GM18519 (cell line): ENCODE data around the gene MCF2L2.
"Not testable (repeated sequence)": the region's sequence is repeated elsewhere in the genome, so short reads cannot be mapped to it uniquely, and the experiment has no call there.

ENCODE experiments used
- ATAC-seq: cut with Tn5 transposase; IDR thresholded peaks from one replicate; pipeline ENCODE4 v1.9.1; 2021; ENCODE audit warnings: mild to moderate bottlenecking, moderate library complexity; ENCODE audit not compliant: unreplicated experiment, low FRiP score

The MCF2L2 gene

GRCh38 chr3:183428447-183429211 is at the start of gene MCF2L2:
Gene MCF2L2, minus strand, starts transcription at chr3:183428619. Its CDS starts 642 bp downstream, at chr3:183427977.
- ATAC-seq, result no peak

DNA sequence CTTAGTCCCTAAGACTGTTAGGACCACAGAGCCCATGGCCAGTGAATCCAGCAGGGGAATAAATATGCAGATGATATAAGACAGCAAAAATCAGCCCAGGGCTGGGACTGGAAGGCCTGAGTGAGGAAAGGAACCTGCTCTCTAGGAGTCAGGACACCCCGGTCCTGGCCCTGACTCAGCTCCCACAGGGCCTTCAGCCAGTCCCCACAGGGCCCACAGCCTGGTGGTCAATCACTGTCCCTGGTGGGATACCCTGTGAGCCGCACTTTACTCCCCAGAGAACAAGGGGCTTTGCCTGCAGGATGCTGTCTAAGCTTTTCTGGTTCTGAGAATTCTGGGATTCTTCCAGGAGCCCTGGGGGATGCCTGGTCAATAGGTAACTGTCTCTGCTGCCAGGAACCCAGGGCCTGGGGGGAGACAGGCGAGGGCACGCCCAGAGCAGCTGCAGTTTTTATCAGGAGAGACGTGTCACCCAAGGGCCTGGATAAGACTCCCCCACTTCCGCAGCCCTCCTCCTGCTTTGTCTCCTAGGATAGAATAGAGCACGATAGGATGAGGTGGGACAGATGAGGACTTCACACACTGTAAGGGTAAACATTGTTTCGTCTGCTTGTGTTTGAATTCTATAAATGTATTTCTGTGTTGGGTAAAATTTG is 49.5 kb upstream of the MCF2L2 start:
- ATAC-seq, result no peak

GRCh38 chr3:183475764-183476162 is 47.3 kb upstream of the MCF2L2 start:
- not testable (repeated sequence) for ATAC-seq

- ATAC-seq, result no peak
Measured at GRCh38 chr3:183475016-183475763, 46.8 kb upstream of the MCF2L2 start.

GRCh38 chr3:183473969-183474368 is 45.5 kb upstream of the MCF2L2 start:
- no peak for ATAC-seq

DNA sequence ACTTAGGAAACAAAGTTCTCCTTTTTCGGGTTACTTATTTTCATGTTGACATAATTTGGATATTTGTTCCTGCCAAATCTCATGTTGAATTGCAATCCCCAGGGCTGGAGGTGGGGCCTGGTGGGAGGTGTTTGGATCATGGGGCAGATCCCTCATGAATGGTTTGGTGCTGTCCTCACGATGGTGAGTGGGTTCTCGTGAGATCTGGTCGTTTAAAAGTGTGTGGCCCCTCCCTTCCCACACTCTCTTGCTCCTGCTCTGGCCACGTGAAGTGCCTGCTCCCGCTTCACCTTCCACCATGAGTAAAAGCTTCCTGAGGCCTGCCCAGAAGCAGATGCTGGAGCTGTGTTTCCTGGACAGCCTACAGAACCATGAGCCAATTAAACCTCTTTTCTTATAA is 43.7 kb upstream of the MCF2L2 start:
- ATAC-seq, result no peak

DNA sequence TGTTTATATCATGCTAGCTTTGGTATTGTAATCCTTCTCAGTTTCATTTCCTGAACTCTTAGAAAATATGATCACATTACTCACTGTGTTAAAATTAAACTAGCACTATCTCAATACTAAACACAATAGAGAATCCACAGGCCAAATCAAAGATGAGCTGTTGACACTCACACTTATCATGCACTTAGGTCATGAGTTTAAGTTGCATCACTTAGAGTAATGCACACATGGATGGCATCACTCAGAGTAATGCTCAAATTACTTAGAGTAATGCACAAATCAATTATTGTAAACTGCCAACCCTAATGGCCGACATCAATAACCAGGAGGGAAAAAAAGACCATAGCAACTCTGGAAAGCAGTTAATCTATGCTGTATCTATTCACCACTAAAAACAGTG is 40.0 kb upstream of the MCF2L2 start:
- ATAC-seq, result no peak

DNA sequence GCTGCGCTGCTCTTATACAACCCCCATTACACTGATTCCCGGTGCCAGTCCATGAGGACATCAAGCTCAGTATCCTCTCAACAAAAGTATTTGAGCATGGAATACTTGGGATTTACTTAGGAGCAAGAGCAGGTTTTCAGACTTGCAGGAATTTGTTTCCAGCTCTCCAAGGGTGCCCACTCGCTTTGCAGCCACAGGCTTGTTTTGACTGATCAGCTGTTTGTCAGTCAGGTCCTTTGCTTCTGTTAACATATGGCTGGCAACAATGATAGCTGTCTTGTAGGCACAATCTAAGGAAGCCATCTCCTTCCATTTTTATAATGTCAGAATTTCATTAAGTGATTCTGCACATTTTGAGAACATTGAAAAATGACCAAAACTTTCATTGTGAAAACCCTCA is 38.2 kb upstream of the MCF2L2 start:
- no peak for ATAC-seq

GRCh38 chr3:183465710-183466109 is 37.3 kb upstream of the MCF2L2 start:
- not testable (repeated sequence) for ATAC-seq

DNA sequence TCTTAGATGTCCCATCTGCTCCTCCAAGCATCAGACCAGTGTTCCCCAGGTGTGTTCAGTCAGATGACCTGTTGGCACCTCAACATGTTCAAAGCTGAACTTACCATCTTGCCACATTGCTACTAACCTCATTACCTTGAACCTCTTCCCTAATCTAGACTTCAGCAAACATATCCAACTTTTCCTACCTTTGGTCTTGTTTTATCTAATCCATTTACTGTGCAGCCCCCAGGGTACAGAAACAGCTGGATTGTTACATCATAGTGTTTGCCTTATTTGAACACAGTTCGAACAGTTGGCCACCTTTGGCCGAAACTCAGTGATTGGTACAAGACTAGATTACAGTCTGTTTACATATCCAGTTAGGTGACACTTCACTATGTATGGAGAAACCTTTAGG is 36.1 kb upstream of the MCF2L2 start:
- no peak for ATAC-seq

DNA sequence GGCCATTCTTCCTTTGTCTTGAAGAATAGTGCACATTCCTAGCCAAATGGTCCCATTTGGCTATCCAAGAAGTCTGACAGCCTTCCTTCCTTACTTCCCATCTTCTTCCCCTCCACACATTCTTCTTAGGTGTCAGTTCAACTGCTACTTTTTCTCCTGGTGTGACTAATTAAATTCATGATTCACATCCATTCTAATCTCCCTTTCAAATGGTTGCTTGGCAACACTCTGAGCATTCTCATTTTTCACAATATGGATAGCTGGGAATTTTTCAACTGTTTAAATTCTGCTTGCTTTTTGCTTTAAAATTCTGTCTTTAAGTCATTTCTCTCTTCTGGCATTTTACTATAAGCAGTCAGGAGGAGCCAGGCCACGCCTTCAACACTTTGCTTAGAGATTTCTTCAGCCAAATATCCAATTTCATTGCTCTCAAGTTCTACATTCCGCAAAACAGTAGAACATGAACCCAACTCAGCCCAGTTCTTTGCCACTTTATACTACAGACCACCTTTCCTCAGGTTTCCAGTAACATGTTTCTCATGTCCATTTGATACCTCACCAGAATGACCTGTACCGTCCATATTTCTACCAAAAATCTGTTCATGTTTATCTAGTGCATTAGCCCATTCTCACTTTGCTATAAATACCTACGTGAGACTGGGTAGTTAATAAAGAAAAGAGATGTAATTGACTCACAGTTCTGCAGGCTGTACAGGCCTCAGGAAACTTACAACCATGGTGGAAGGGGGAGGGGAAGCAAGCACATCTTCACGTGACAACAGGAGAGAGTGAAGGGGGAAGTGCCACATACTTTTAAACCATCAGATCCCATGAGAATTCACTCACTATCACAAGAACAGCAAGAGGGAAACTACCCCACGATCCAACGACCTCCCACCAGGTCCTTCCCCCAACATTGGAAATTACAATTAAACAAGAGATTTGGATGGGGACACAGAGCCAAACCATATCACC is 31.9 kb upstream of the MCF2L2 start:
- ATAC-seq, result no peak

- no peak for ATAC-seq
Measured at GRCh38 chr3:183455089-183455488, 26.7 kb upstream of the MCF2L2 start.

GRCh38 chr3:183454064-183454463 is 25.6 kb upstream of the MCF2L2 start:
- no peak for ATAC-seq

DNA sequence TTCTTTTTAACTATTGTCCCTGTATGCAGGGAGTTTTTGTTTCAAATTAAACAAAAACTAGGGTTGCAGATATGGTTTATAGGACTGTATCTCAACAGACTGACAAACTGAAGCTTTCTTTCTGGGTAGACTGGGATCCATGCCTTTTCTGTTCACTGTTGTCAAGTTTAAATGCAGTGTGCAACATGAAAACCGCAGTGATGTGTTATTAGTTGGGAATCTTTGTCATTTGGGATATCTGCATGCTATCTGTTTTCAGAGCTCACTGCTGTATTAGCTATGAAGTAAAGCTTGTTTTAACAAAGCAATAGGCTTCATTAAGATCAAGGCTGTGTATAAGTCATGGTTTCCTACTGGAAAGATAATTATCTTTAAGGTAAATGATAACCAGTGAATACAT is 21.4 kb upstream of the MCF2L2 start:
- no peak for ATAC-seq

DNA sequence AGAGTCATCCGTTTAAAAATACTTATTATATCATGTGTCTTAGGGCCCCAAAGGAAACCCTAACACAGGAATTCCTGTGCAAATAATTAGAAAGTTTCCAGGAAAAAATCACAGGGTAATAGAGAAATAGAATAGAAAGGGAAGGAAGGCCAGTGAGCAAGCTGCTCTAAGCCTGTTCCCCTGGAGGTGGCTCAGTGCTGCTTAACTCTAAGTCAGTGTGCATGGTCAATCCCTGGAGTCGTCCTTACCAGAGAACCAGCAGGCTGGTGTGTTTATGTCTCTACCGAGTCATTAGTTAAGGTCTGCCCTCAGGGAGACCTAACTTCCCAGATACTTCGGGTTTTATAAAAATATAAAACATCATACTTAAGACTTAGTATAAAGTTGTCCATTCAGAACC is 21.0 kb upstream of the MCF2L2 start:
- ATAC-seq, result no peak

GRCh38 chr3:183448369-183449128 is 20.1 kb upstream of the MCF2L2 start:
- no peak for ATAC-seq

DNA sequence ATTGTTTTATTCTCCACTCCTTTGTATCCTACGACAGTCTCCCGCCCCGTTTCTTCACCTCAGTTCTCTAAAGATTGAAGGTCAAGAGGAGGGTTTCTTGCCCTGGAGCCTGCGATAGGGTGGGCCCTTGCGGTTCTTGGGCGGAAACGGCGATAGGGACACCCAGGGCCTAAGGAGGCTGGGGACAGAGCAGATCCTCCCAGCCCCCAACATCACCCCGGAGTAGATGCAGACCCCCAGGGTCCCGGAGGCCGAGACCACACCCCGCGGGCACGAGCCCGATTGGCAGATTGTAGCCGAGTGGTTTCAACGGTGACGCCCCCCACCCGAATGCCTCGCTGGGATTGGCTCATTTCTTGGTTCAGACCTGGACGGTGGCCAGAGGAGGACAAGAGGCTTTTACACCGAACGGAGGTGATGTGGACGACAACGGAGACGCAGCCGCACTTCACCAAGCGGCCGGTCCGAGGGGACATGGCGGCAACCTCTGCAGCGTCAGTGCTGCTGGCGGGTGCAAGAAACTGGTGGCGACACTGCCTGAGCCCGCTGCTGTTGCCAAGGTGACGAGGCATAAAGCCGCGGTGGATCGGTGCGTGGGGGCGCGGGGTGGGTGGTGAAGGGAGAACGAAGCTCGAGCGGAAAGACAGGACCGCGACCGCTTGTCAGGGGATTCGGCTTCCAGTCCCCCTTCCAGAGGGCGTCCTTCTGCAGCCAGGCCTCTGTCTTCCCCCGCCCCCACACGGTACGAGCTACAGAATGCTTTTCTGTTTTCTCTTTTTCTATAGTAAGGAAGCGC is 19.0 kb upstream of the MCF2L2 start:
- ATAC-seq, result peak; percentile 44

GRCh38 chr3:183446838-183447205 is 18.4 kb upstream of the MCF2L2 start:
- no peak for ATAC-seq

DNA sequence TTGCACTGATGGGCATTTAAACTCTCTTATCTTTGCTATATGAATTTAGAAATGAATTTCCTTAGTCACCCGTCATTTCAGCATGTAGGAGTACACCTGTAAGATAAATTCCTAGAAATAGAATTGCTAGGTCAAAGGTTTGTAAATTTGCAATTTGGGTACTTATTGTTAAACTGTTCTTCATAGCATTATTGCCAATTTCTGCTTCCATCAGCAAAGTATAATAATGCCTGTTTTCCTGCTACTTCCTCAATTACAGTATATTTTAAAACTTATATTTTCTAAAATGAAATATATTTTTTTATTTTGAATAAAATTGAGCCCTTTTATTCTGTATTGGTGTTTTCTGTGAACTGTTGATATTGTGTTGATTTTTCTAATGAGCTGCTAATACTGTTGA is 16.3 kb upstream of the MCF2L2 start:
- ATAC-seq, result no peak
